GM12872 (cell line): ENCODE data around the gene SLC25A25.
A peak's percentile ranks its signal among the peaks of the same experiment; 100 is the strongest.

Experiments used
- TF ChIP-seq, protein P1 (sequence below): IDR thresholded peaks from 3 replicates; pipeline ENCODE4 v1.5.1; 2011; ENCODE audit warnings: low read depth, mild to moderate bottlenecking, low read length, moderate library complexity; ENCODE audit not compliant: insufficient read depth

SLC25A25 gene

DNA sequence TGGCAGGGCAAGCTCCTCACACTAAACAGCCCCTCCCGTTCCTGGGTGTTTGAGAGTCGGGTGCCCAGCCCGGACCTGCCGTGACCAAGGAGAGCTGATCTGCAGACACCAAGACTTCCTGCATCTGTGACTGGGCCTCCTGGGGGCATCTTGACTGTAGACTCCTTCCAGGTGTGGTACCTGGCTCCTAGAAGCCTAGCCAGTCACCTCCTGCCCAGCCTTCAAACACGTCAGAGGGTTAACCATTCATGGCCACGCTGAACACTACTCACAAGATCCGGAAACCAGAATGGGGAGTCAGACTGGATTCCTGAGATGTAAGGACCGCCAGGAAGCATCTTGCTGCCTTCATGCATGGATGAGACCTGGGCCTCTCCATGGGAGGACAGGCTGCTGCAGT lies 77.5 kb downstream of the SLC25A25 start:
- TF ChIP-seq, protein P1, sequence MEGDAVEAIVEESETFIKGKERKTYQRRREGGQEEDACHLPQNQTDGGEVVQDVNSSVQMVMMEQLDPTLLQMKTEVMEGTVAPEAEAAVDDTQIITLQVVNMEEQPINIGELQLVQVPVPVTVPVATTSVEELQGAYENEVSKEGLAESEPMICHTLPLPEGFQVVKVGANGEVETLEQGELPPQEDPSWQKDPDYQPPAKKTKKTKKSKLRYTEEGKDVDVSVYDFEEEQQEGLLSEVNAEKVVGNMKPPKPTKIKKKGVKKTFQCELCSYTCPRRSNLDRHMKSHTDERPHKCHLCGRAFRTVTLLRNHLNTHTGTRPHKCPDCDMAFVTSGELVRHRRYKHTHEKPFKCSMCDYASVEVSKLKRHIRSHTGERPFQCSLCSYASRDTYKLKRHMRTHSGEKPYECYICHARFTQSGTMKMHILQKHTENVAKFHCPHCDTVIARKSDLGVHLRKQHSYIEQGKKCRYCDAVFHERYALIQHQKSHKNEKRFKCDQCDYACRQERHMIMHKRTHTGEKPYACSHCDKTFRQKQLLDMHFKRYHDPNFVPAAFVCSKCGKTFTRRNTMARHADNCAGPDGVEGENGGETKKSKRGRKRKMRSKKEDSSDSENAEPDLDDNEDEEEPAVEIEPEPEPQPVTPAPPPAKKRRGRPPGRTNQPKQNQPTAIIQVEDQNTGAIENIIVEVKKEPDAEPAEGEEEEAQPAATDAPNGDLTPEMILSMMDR: no peak

DNA sequence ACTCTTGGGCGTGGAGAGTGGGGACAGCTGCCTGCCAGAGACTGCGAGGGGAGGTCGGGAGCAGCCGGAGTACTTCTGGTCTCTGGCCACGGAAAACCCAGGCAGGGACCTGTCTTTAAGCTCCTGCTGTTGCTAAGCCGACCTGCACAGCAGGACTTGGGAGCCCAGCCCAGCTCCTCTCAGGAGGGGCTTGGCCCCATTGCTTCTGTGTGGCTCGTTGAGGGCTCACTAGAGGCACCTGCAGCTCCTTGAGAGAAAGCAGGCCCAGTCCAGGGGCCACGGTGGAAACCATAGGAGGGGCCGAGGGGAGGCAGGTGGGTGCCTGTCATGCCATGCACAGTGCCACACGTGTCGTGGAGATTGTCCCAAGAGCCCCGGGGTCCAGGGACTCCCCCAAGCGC lies 77.9 kb downstream of the SLC25A25 start:
- TF ChIP-seq, protein P1: no peak

DNA sequence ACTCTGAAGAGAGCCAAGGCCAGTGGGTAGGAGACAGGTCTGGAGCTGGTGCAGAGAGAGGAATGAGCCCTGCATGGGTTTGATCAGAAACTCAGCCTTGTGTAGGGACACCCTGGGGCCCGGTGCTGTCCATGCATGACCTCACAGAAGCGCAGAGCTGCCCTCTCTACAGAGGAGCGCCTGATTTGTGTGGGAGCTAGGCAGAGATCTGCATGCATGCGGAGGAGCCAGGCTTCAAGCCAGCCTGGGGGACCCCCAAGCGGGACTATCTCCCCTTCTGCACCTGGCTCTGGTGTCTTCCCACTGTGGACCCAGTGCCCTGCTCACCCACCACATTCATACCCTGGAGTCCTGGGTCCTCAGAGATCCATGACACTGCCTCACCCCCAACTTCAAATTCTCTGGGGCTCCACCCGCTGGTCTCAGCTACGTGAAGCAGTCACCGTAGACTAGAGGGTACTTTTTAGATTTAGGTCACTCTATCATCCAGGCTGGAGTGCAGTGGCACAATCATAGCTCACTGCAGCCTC lies 78.6 kb downstream of the SLC25A25 start:
- TF ChIP-seq, protein P1: no peak

DNA sequence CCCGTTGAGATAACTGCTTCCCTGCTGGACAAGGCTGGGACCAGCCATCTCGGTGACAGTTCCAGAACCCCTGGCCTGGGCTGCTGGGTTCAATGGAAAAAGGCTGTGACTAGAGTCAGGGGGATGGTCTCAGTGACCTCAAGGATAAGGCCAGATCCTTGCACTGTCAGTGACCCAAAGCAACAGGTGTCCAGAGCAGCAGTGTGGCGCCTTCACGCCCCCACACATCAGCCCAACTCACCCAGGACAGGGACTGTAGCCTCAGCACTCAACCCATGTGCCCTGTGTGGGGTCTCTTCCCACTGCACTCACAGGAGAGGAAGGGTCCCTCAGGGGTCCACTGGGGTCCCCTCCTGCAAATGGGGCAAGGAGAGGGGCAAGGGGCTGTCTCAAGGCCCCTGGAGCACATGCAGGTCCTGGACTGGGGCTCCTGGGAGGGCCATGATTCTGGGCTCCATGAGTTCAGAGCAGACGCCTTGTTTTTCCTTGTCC lies 80.5 kb downstream of the SLC25A25 start:
- TF ChIP-seq, protein P1: no peak

DNA sequence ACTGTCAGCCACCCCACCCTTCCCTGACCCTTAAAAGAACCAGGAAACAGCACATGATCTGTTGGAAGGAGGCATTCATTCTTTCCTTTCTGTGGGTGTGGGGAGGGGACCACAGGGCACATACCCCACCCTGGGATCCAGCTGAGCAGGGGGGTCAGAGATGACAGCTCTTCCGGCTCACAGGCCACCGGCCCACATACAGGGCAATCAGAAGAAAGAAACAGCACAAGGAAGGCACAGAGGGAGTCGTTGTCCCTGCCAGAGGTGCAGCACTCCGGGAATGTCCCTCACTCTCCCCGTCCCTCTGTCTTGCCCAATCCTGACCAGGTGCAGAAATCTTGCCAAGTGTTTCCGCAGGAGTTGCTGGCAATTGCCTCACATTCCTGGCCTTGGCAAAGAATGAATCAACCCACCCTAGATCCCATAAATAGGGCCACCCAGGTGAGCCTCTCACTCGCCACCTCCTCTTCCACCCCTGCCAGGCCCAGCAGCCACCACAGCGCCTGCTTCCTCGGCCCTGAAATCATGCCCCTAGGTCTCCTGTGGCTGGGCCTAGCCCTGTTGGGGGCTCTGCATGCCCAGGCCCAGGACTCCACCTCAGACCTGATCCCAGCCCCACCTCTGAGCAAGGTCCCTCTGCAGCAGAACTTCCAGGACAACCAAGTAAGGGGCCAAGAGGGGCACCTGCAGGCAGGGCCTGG lies 81.1 kb downstream of the SLC25A25 start, which contains the start of gene LCN2:
LCN2 (plus strand) TSS at position 453 of the 701 bp plus-strand sequence; CDS start at position 526, 73 bp downstream.
- TF ChIP-seq, protein P1: no peak

DNA sequence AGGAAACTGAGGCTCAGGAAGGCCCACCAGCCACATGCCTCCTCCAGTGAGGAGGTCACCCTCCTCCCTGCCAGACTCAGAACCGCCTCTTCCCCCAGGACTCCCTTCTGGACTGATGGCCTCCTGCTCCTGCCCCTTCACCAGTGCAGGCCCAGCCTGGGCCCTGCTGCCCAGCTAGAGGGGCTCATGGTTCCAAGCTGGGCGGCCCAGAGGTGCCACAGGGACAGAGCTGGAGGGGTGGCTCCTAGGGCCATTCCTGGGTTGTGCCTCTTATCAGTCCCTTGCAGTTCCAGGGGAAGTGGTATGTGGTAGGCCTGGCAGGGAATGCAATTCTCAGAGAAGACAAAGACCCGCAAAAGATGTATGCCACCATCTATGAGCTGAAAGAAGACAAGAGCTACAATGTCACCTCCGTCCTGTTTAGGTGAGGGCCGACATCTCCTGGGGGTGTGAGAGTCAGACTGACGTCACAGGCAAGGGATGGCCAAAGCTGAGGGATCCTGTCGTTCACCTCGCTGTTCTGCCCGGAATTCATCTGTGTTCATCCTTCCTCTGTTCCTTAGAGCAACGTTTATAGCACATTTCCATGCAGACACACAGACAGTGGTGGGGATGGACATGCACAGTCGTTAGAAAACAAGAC lies 82.0 kb downstream of the SLC25A25 start:
- TF ChIP-seq, protein P1: no peak

DNA sequence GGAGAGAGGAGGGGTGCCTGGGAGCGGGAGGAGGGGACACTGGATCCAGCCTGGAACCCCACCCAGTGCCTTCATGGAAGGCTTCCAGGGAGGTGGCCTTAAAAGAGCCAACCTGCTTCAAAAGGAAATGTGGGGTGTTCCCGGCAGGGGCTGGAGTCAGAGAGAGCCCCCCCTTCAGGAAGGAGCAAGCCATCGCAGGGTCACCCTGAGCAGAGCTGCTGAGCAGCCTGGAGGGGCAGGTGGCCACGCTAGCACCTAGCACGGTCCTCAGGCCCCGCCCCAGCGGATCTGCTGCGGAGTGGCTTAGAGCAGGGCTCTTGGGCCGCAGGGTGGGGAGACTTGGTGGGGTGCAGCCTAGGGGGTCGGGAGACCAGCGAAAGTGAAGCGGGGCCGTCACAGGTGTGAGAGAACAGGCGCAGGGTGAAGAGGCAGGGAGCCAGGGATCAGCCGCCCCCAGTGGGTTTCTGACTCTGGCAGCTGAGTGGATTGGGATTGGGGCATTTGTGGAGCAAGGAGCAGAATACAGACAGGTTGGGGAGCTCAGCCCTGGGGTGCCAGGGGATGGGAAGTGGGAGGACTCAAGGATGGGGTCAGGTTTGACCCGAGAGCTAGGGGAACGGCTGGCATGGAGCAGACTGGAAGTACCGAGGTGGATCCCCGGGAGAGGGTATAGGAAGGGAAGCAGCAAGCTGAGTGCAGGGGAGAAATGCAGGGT lies 82.7 kb downstream of the SLC25A25 start:
- TF ChIP-seq, protein P1: peak; percentile 57
